DND-41 (cell line): ENCODE measurements around the gene SUSD4.

Source experiments
- ATAC-seq: fragments of 200-7000 bp; cut with Tn5 transposase; 3 replicates; pipeline ENCODE4 v1.9.1; 2021; ENCODE audit warnings: low read depth; ENCODE audit not compliant: insufficient read depth
- DNase-seq: peaks from one replicate; pipeline ENCODE4 v3.0.0-alpha.2; 2020
- H2AFZ ChIP-seq: 2 replicates; pipeline ENCODE4 v1.6.0; 2012; ENCODE audit warnings: low read depth, low read length
- H3K27ac ChIP-seq: 2 replicates; pipeline ENCODE4 v1.5.1; 2012; ENCODE audit warnings: low read length, inconsistent platforms
- H3K27me3 ChIP-seq: fragments of 200-600 bp; sonication (generic); 2 replicates; pipeline ENCODE4 v1.6.0; 2012; ENCODE audit warnings: low read length, mild to moderate bottlenecking, inconsistent platforms; ENCODE audit not compliant: insufficient read depth, poor library complexity
- H3K36me3 ChIP-seq: 2 replicates; pipeline ENCODE4 v1.5.1; 2012; ENCODE audit warnings: low read length, inconsistent platforms; ENCODE audit not compliant: insufficient read depth
- H3K4me1 ChIP-seq: 2 replicates; pipeline ENCODE4 v1.5.1; 2012; ENCODE audit warnings: mild to moderate bottlenecking, low read length; ENCODE audit not compliant: insufficient read depth
- H3K4me2 ChIP-seq: 2 replicates; pipeline ENCODE4 v1.6.0; 2012; ENCODE audit warnings: mild to moderate bottlenecking, moderate library complexity, low read length, inconsistent platforms; ENCODE audit not compliant: insufficient read depth
- H3K4me3 ChIP-seq, 2 experiments: fragments of 200-600 bp in 1 of 2; shearing (Covaris generic) in 1 of 2; 2 replicates each; pipeline ENCODE4 v1.5.1; 2012 to 2016; ENCODE audit warnings: inconsistent platforms in 2 of 2, low read length in 2 of 2, mild to moderate bottlenecking in 2 of 2, low read depth in 1 of 2, moderate library complexity in 1 of 2
- H3K79me2 ChIP-seq: 2 replicates; pipeline ENCODE4 v1.6.0; 2012; ENCODE audit warnings: low read length, inconsistent platforms; ENCODE audit not compliant: insufficient read depth
- H3K9ac ChIP-seq: 2 replicates; pipeline ENCODE4 v1.6.0; 2012; ENCODE audit warnings: low read depth, mild to moderate bottlenecking, inconsistent platforms, low read length, moderate library complexity
- H3K9me3 ChIP-seq: 2 replicates; pipeline ENCODE4 v1.5.1; 2012; ENCODE audit warnings: low read length, moderate library complexity, mild to moderate bottlenecking, inconsistent platforms; ENCODE audit not compliant: insufficient read depth, severe bottlenecking
- H4K20me1 ChIP-seq: 2 replicates; pipeline ENCODE4 v1.6.0; 2012; ENCODE audit warnings: low read length; ENCODE audit not compliant: insufficient read depth
- CTCF ChIP-seq: IDR thresholded peaks from 2 replicates; pipeline ENCODE4 v1.5.1; 2012; ENCODE audit warnings: borderline replicate concordance, low read length, moderate library complexity, mild to moderate bottlenecking; ENCODE audit not compliant: poor library complexity, severe bottlenecking; ENCODE audit errors: extremely low read depth
- EZH2 ChIP-seq: IDR thresholded peaks from 3 replicates; pipeline ENCODE4 v1.6.1; 2012; ENCODE audit warnings: borderline replicate concordance, low read depth, mild to moderate bottlenecking, moderate library complexity, low read length, inconsistent platforms; ENCODE audit not compliant: severe bottlenecking

Gene SUSD4

GRCh38 chr1:223345720-223346119 is 18.3 kb downstream of the SUSD4 start:
- Histone ChIP-seq H3K4me3 (no peak overlapping the region), H3K27me3 (no peaks in the 10 kb centered on the region), H3K27ac (no peak overlapping the region), H3K36me3 (no peaks in the 10 kb centered on the region), H3K4me2 (no peak overlapping the region), H3K9me3 (no peaks in the 10 kb centered on the region), H3K4me1 (no peaks in the 10 kb centered on the region), H2AFZ (no peak overlapping the region), H3K79me2 (no peaks in the 10 kb centered on the region), H4K20me1 (no peaks in the 10 kb centered on the region), H3K9ac (no peak overlapping the region)
- no peak for TF ChIP-seq EZH2
- TF ChIP-seq CTCF = no peak
- ATAC-seq (no peak), DNase-seq (no peak)

GRCh38 chr1:223344491-223344890 is 19.5 kb downstream of the SUSD4 start:
- Histone ChIP-seq H3K36me3 (no peaks in the 10 kb centered on the region), H3K27ac (no peak overlapping the region), H3K27me3 (no peaks in the 10 kb centered on the region), H3K79me2 (no peaks in the 10 kb centered on the region), H3K4me2 (no peak overlapping the region), H3K4me1 (no peaks in the 10 kb centered on the region), H2AFZ (no peak overlapping the region), H3K4me3 (no peak overlapping the region), H4K20me1 (no peaks in the 10 kb centered on the region), H3K9me3 (no peaks in the 10 kb centered on the region), H3K9ac (no peak overlapping the region)
- DNase-seq (no peak), ATAC-seq (no peak)
- TF ChIP-seq CTCF = no peak
- no peak for TF ChIP-seq EZH2

GRCh38 chr1:223343692-223344091 is 20.3 kb downstream of the SUSD4 start:
- Histone ChIP-seq H3K27ac (no peak overlapping the region), H3K9me3 (no peaks in the 10 kb centered on the region), H4K20me1 (no peaks in the 10 kb centered on the region), H3K4me3 (no peak overlapping the region), H3K36me3 (no peaks in the 10 kb centered on the region), H3K4me2 (no peak overlapping the region), H3K27me3 (no peaks in the 10 kb centered on the region), H3K4me1 (no peaks in the 10 kb centered on the region), H2AFZ (no peak overlapping the region), H3K79me2 (no peaks in the 10 kb centered on the region), H3K9ac (no peak overlapping the region)
- ATAC-seq = no peak
- TF ChIP-seq EZH2 = no peak
- TF ChIP-seq CTCF = no peak
- DNase-seq = no peak

GRCh38 chr1:223341121-223341520 is 22.9 kb downstream of the SUSD4 start:
- Histone ChIP-seq H3K36me3 (no peaks in the 10 kb centered on the region), H3K9me3 (no peaks in the 10 kb centered on the region), H3K27ac (no peak overlapping the region), H4K20me1 (no peaks in the 10 kb centered on the region), H3K4me1 (no peaks in the 10 kb centered on the region), H3K79me2 (no peaks in the 10 kb centered on the region), H3K27me3 (no peaks in the 10 kb centered on the region), H3K9ac (no peak overlapping the region), H2AFZ (no peak overlapping the region), H3K4me2 (no peak overlapping the region), H3K4me3 (no peak overlapping the region)
- ATAC-seq = no peak
- no peak for DNase-seq
- no peak for TF ChIP-seq EZH2
